Measurements from ENCODE around the gene NSG1.

NSG1 gene

DNA sequence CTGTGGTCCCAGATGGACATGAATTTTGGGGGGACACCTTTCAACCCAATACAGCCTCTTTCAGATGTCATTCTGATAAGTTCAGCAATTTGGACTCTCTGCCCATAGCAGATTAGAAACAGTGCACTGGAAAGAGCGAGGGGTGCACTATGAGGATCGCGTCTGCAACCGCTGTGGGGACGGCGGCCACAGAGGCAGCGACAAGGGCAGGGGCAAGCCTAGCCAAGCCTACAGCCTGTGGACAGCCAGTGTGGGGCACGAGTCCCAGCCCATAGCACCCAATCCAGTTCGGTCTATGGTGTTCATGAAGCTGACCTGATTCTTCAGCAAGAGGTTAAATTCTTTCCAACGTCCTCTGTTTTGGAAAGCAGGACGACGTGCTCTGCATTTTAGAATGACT, 9.7 kb upstream of the NSG1 start:
- Histone ChIP-seq H3K4me3 (ENCODE audit: low read length) (no peak overlapping the region), H3K4me1 (ENCODE audit: control insufficient read depth, insufficient read depth, low read length) (no peaks in the 10 kb centered on the region), H3K9me3 (replicated peaks; ENCODE audit: low read length) (no peaks in the 10 kb centered on the region), H3K4me2 (ENCODE audit: low read length) (no peak overlapping the region), H3K9ac (ENCODE audit: low read depth, low read length) (no peak overlapping the region), H3K27me3 (ENCODE audit: control insufficient read depth, insufficient read depth, low read length) (peaks cover 60% of the 10 kb centered on the region), H3K36me3 (ENCODE audit: insufficient read depth, low read length) (no peaks in the 10 kb centered on the region)

DNA sequence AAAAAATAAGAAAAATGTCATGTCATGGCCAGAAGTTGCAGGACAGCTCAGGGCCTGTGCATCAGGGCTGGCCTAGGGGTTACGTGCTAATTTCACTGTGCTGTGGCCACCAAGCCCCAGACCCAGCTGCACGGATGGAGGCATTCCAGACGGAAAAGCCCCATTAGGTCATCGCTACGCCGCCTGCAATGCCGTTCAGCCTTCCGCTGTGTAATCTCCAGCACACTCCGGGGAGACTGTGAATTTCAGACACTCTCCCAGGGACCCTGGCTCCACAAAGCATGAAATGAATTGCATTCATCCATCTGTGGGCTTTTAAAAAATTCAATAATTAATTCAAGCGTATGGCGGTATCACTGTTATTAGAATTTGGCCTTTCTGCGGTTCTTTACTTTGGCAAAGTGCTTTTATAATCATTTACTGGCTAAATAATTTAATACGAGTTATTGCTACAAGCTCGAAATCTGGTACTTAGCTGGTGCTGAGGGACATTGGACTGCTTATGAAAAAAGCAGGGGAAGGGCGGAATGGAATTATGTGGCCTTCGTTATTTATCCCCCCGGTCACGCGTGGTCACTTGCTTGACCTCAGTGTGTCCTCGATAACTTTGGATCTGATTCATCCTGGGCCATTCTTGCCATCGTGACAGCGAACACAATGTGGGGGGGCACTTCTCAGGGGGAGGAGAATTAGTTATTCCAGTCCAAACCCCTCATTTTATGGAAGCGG, 9.0 kb upstream of the NSG1 start:
- Histone ChIP-seq H3K9ac (ENCODE audit: low read depth, low read length) (no peak overlapping the region), H3K4me3 (ENCODE audit: low read length) (no peak overlapping the region), H3K4me2 (ENCODE audit: low read length) (no peak overlapping the region), H3K9me3 (replicated peaks; ENCODE audit: low read length) (no peaks in the 10 kb centered on the region), H3K27me3 (ENCODE audit: control insufficient read depth, insufficient read depth, low read length) (peaks cover 67% of the 10 kb centered on the region), H3K36me3 (ENCODE audit: insufficient read depth, low read length) (no peaks in the 10 kb centered on the region), H3K4me1 (ENCODE audit: control insufficient read depth, insufficient read depth, low read length) (no peaks in the 10 kb centered on the region)

DNA sequence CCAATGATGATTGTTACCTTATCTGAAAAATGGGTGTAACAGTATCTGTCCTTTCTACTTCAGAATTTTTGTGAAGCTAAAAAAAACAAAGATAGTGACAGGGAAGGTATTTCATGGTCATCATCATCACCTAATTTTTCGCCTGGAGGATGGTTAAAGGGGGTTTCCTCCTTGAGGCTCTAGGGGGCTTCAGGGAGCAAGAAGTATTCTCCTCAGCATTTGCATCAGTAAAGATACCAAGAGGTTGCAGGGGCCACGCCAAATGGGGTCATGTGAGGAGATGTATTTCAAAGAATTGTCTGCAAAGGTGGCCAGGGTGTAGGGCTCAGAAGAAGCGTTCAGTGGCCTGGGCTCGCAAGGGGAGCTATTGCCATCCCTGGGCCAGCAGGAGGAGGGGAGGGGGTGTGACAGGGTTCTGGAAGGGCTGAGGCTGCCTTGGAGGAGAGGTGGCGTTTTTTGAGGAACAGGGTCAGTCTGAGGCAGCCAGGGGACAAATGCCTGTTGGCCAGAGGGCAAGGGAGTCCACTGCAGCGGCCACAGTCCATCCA, 7.3 kb upstream of the NSG1 start:
- H3K36me3 ChIP-seq (ENCODE audit: insufficient read depth, low read length): no peaks in the 10 kb centered on the region
- peaks cover 74% of the 10 kb centered on the region for H3K27me3 ChIP-seq (ENCODE audit: control insufficient read depth, insufficient read depth, low read length)
- H3K4me3 ChIP-seq (ENCODE audit: low read length): no peak overlapping the region
- H3K4me1 ChIP-seq (ENCODE audit: control insufficient read depth, insufficient read depth, low read length): no peaks in the 10 kb centered on the region
- no peak overlapping the region for H3K4me2 ChIP-seq (ENCODE audit: low read length)
- no peak overlapping the region for H3K9ac ChIP-seq (ENCODE audit: low read depth, low read length)
- no peaks in the 10 kb centered on the region for H3K9me3 ChIP-seq (replicated peaks; ENCODE audit: low read length)

DNA sequence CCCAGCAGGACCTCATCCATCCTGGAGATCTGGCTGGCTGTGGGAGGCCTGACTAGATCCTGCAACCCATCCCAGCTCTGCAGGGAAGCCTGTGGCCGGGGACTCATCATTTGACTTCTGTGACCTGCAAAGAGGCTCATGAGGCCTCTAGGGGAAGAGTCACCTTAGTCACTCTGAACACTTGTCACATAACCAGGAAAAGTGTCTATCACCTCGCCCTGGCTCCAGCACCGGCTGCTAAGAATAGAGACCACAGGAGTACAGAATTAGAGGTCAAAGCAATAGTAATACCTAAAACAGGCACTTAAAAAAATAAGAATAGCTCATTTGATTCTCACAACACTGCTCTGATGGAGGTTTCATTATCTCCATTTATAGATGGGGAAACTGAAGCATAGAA, 3.8 kb upstream of the NSG1 start:
- peaks cover 12% of the 10 kb centered on the region for H3K4me1 ChIP-seq (ENCODE audit: control insufficient read depth, insufficient read depth, low read length)
- H3K36me3 ChIP-seq (ENCODE audit: insufficient read depth, low read length): no peaks in the 10 kb centered on the region
- H3K9ac ChIP-seq (ENCODE audit: low read depth, low read length): no peak overlapping the region
- H3K27me3 ChIP-seq (ENCODE audit: control insufficient read depth, insufficient read depth, low read length): peaks cover 70% of the 10 kb centered on the region
- H3K4me2 ChIP-seq (ENCODE audit: low read length): no peak overlapping the region
- H3K4me3 ChIP-seq (ENCODE audit: low read length): no peak overlapping the region
- H3K9me3 ChIP-seq (replicated peaks; ENCODE audit: low read length): no peaks in the 10 kb centered on the region

DNA sequence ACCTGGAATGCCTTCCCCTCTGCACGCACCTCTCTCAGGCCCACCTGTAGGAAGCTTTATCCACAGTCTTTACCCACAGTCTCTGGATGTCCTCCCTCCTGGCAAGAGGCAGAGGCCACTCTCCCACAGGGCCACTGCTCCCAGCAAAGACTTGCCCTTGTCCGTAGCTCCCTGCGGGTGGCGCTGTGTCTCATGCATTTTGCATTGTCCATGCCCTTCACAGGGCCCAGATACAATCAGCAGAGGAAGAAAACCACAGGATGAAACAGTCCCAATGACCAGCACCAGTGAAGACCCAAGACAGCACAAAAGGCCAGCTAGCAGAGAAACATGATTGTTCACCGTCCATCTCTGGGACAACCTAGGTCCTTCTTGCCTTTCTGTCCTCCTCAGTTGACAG, 2.1 kb upstream of the NSG1 start:
- Histone ChIP-seq H3K36me3 (ENCODE audit: insufficient read depth, low read length) (no peaks in the 10 kb centered on the region), H3K9me3 (replicated peaks; ENCODE audit: low read length) (no peaks in the 10 kb centered on the region), H3K4me1 (ENCODE audit: control insufficient read depth, insufficient read depth, low read length) (peaks cover 13% of the 10 kb centered on the region), H3K9ac (ENCODE audit: low read depth, low read length) (no peak overlapping the region), H3K27me3 (ENCODE audit: control insufficient read depth, insufficient read depth, low read length) (peaks cover 75% of the 10 kb centered on the region), H3K4me3 (ENCODE audit: low read length) (no peak overlapping the region), H3K4me2 (ENCODE audit: low read length) (no peak overlapping the region)

DNA sequence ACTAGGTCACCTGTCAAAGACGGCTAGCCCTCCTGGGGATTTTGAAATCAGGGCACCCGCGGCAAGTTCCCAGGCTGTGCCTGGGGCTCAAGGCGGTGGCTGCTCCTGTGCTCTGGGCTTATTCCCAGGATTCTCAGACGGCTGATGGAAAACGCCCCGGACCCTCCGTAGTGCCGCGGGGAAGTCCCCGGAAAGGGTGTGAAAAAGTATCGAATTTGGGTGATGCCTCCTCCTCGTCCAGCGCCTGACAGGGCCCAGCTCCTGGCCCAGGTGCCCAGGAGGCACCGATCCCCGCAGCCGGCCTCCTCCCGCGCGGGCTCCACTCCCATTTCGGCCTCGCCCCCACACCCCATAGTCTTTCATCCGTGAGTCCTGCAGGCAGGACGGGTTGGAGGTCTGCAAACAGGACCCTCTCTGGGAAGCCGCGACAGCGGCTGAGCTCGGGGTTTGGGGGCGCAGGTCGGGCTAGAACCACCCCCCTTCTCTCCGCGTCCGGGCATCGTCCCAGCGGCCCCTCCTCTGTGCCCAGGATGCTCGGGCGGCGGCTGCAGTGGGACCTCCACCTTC, 1.1 kb upstream of the NSG1 start:
- H3K9ac ChIP-seq (ENCODE audit: low read depth, low read length): no peak overlapping the region
- H3K36me3 ChIP-seq (ENCODE audit: insufficient read depth, low read length): no peaks in the 10 kb centered on the region
- peaks cover 13% of the 10 kb centered on the region for H3K4me1 ChIP-seq (ENCODE audit: control insufficient read depth, insufficient read depth, low read length)
- no peak overlapping the region for H3K4me3 ChIP-seq (ENCODE audit: low read length)
- peaks cover 81% of the 10 kb centered on the region for H3K27me3 ChIP-seq (ENCODE audit: control insufficient read depth, insufficient read depth, low read length)
- H3K4me2 ChIP-seq (ENCODE audit: low read length): peak overlapping the region; percentile 90
- no peaks in the 10 kb centered on the region for H3K9me3 ChIP-seq (replicated peaks; ENCODE audit: low read length)

DNA sequence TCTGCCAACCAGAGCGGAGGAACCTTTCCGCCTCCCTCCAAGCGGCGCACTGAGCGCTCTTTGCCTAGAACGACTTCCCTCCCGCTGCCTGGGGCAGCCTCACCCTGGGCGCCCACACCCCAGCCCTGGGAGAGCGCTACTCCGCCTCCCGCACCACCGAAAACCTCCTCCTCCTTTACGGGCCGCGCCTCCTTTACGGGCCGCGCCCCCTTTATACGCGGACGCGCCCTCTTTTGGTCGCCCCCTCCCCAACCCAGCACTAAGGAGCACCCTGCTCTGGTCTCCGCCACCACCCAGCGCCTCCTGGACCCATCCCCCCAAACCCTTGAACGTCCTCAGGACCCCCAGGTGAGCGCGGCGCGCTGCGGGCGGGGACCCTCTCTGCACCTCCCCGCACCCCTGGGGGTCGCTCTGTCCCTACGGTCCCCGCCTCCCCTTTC, 586 bp upstream of the NSG1 start:
- H3K36me3 ChIP-seq (ENCODE audit: insufficient read depth, low read length): no peaks in the 10 kb centered on the region
- peaks cover 13% of the 10 kb centered on the region for H3K4me1 ChIP-seq (ENCODE audit: control insufficient read depth, insufficient read depth, low read length)
- no peak overlapping the region for H3K9ac ChIP-seq (ENCODE audit: low read depth, low read length)
- H3K4me2 ChIP-seq (ENCODE audit: low read length): peak overlapping the region; percentile 90
- no peaks in the 10 kb centered on the region for H3K9me3 ChIP-seq (replicated peaks; ENCODE audit: low read length)
- peak overlapping the region; percentile 66 for H3K4me3 ChIP-seq (ENCODE audit: low read length)
- peaks cover 79% of the 10 kb centered on the region for H3K27me3 ChIP-seq (ENCODE audit: control insufficient read depth, insufficient read depth, low read length)

DNA sequence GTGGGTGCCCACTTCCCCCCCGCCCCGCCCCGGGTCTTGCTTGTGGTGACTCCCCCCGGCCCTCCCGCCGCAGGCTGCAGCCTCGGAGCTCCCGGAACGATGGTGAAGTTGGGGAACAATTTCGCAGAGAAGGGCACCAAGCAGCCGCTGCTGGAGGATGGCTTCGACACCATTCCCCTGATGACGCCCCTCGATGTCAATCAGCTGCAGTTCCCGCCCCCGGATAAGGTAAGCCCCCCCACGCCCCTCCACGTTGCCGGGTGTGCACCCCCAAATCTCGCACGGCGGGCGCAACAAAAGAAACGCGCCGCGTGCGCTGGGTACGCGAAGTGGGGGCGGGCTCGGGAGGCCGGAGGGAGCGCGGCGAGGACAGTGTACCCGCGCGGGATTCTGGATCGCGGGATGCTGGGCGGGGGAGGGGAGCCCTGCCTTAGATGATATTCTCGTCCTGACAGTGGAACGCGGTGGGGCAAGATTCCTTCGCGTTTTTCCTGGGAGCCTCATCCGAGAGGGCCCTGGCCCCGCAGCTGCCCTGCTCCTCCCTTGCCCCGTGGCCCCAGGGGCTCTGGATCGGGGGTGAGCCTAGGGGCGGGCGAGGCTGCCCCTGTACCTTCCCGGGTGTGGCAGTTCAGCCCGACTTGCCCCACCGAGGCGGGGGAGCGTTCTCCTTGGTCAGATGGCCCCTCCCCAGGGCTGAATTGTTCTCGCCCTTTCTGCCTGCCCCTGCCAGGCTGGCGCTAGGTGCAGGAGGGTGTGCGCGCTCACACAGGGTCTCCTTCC, 819 bp downstream of the NSG1 start:
- H3K9me3 ChIP-seq (replicated peaks; ENCODE audit: low read length): no peaks in the 10 kb centered on the region
- H3K9ac ChIP-seq (ENCODE audit: low read depth, low read length): no peak overlapping the region
- peaks cover 13% of the 10 kb centered on the region for H3K4me1 ChIP-seq (ENCODE audit: control insufficient read depth, insufficient read depth, low read length)
- no peaks in the 10 kb centered on the region for H3K36me3 ChIP-seq (ENCODE audit: insufficient read depth, low read length)
- H3K4me3 ChIP-seq (ENCODE audit: low read length): peak overlapping the region; percentile 66
- H3K27me3 ChIP-seq (ENCODE audit: control insufficient read depth, insufficient read depth, low read length): peaks cover 79% of the 10 kb centered on the region
- H3K4me2 ChIP-seq (ENCODE audit: low read length): peak overlapping the region; percentile 90

DNA sequence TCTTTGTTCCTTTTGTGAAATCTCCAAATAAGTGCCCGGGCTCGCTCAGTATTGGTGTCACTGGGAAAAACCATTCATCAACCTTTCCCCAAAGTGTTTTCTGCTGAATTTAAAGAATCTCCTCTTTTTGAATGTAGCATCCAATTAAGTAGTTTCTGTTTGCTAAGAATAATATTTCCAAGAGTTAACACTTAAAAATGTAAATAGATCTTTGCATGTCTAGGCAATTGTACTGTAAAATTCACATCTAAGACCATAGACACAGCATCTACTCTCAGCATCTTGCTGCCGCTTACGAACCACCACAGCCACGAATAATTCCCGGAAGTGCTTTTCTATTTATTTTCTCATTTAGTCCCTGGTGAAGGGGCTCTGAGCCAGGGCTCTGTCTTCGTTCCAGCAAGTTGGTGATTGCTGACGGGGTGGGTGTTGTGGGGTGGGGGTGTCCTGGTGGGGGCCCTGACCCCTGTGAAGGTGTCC, 1.4 kb downstream of the NSG1 start:
- peaks cover 78% of the 10 kb centered on the region for H3K27me3 ChIP-seq (ENCODE audit: control insufficient read depth, insufficient read depth, low read length)
- no peaks in the 10 kb centered on the region for H3K9me3 ChIP-seq (replicated peaks; ENCODE audit: low read length)
- H3K4me2 ChIP-seq (ENCODE audit: low read length): peak overlapping the region; percentile 90
- no peaks in the 10 kb centered on the region for H3K36me3 ChIP-seq (ENCODE audit: insufficient read depth, low read length)
- no peak overlapping the region for H3K9ac ChIP-seq (ENCODE audit: low read depth, low read length)
- H3K4me1 ChIP-seq (ENCODE audit: control insufficient read depth, insufficient read depth, low read length): peaks cover 13% of the 10 kb centered on the region
- H3K4me3 ChIP-seq (ENCODE audit: low read length): peak overlapping the region; percentile 66

DNA sequence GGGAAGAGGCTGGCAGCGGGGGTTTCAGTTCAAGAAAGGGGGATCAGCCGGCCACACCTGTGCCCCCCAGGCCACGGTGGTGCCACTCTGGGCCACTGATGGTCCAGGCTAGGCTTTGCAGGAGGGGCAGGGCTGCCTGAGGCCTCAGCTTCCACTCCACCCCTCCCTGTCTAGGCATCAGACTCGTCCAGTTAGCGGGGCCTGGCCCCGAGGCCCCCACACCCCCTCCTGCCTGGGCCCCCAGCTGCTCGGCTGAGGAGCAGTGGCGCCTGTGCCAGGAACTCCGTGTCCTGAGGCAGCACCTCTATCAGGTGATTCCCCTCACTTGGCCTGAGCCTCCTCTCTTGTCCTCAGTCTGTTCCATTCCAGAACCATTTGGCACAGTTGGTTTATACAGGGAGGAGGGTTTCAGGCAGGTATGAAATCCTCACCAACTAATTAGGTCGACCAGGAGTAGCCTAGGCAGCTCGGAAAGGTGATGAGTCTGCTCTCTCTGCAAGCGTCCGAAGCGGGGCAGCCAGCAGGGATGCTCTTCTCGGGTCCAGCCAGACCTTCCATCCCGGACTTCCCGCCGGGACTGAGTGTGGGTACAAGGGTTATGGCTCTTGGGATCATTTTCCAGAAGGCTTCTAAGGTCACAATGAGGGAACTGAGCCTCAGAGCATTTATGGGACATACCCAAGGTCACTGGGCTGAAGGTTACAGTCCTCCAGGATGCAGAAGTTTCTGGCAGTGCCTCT, 2.1 kb downstream of the NSG1 start:
- Histone ChIP-seq H3K4me2 (ENCODE audit: low read length) (no peak overlapping the region), H3K9ac (ENCODE audit: low read depth, low read length) (no peak overlapping the region), H3K27me3 (ENCODE audit: control insufficient read depth, insufficient read depth, low read length) (peaks cover 78% of the 10 kb centered on the region), H3K4me1 (ENCODE audit: control insufficient read depth, insufficient read depth, low read length) (peaks cover 13% of the 10 kb centered on the region), H3K36me3 (ENCODE audit: insufficient read depth, low read length) (no peaks in the 10 kb centered on the region), H3K9me3 (replicated peaks; ENCODE audit: low read length) (no peaks in the 10 kb centered on the region), H3K4me3 (ENCODE audit: low read length) (no peak overlapping the region)

DNA sequence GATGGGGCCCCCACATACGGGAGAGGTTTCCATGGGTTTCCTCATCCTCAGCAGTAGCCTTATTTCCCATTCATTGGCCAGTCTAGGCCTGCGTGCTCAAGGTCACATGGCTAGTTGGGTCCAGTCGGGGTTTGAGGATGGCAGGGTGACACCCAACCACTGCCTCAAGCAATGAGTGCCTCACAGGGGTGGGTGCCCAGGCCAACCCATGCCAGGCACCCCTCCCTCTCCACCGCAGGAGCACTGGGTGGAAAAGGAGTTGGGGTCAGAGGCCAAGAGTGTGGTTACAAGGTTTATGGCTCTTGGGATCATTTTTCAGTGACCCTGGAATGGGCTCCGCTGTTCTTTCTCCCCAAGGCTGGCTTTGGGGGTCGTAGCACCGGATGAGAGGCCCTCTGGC, 3.1 kb downstream of the NSG1 start:
- H3K36me3 ChIP-seq (ENCODE audit: insufficient read depth, low read length): no peaks in the 10 kb centered on the region
- no peak overlapping the region for H3K4me2 ChIP-seq (ENCODE audit: low read length)
- no peak overlapping the region for H3K9ac ChIP-seq (ENCODE audit: low read depth, low read length)
- no peak overlapping the region for H3K4me3 ChIP-seq (ENCODE audit: low read length)
- H3K27me3 ChIP-seq (ENCODE audit: control insufficient read depth, insufficient read depth, low read length): peaks cover 74% of the 10 kb centered on the region
- H3K9me3 ChIP-seq (replicated peaks; ENCODE audit: low read length): no peaks in the 10 kb centered on the region
- peaks cover 20% of the 10 kb centered on the region for H3K4me1 ChIP-seq (ENCODE audit: control insufficient read depth, insufficient read depth, low read length)

Data from skeletal muscle satellite cell (primary cell).